HEK293 (cell line): Measurements from ENCODE around the gene TACC2.

ENCODE experiments used
- YY1 ChIP-seq: fragments of 450-650 bp; formaldehyde crosslinking; IDR thresholded peaks from 2 replicates; pipeline ENCODE4 v1.5.1; 2018; ENCODE audit warnings: missing biosample characterization, missing genetic modification characterization
- ZBTB7A ChIP-seq: fragments of 450-650 bp; formaldehyde crosslinking; IDR thresholded peaks from 2 replicates; pipeline ENCODE4 v1.5.1; 2016; ENCODE audit warnings: low read depth, missing biosample characterization, missing genetic modification characterization
- ZNF121 ChIP-seq: fragments of 450-650 bp; formaldehyde crosslinking; IDR thresholded peaks from 2 replicates; pipeline ENCODE4 v1.5.1; 2016; ENCODE audit warnings: missing biosample characterization, missing genetic modification characterization
- ZNF600 ChIP-seq: fragments of 450-650 bp; formaldehyde crosslinking; IDR thresholded peaks from 2 replicates; pipeline ENCODE4 v1.5.1; 2016; ENCODE audit warnings: missing biosample characterization, missing genetic modification characterization
- ZNF707 ChIP-seq: fragments of 450-650 bp; formaldehyde crosslinking; IDR thresholded peaks from 2 replicates; pipeline ENCODE4 v1.5.1; 2016; ENCODE audit warnings: missing biosample characterization, missing genetic modification characterization
- TF ChIP-seq, protein P1 (sequence below): fragments of 450-650 bp; formaldehyde crosslinking; IDR thresholded peaks from 2 replicates; pipeline ENCODE4 v1.5.1; 2016; ENCODE audit warnings: missing biosample characterization, missing genetic modification characterization

DNA sequence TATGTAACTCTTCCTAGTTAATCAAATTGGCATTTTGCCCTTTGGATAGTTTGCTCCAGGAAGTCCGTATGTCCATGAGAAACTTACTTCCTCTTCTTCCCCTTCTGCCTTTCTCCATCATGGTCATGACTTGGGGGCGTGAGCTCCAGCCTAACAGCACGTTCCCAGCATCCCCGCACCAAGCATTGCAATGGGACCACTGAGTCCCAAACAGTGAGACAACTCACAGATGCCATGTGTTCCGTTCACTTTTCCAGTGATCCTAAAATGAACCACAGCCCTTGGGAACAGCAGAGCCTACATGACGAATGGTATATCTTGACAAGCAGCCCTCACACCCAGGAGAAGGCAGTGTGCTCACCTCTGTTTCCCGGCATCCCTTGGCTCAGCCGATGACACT lies 292.8 kb downstream of the TACC2 start:
- TF ChIP-seq ZNF121 (tag by site-specific recombination) (no peak), ZNF600 (tag by site-specific recombination) (no peak), ZBTB7A (tag by site-specific recombination) (no peak), YY1 (tag by site-specific recombination) (no peak), ZNF707 (tag by site-specific recombination) (no peak)
- TF ChIP-seq, protein P1, sequence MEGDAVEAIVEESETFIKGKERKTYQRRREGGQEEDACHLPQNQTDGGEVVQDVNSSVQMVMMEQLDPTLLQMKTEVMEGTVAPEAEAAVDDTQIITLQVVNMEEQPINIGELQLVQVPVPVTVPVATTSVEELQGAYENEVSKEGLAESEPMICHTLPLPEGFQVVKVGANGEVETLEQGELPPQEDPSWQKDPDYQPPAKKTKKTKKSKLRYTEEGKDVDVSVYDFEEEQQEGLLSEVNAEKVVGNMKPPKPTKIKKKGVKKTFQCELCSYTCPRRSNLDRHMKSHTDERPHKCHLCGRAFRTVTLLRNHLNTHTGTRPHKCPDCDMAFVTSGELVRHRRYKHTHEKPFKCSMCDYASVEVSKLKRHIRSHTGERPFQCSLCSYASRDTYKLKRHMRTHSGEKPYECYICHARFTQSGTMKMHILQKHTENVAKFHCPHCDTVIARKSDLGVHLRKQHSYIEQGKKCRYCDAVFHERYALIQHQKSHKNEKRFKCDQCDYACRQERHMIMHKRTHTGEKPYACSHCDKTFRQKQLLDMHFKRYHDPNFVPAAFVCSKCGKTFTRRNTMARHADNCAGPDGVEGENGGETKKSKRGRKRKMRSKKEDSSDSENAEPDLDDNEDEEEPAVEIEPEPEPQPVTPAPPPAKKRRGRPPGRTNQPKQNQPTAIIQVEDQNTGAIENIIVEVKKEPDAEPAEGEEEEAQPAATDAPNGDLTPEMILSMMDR (tag by site-specific recombination): no peak
